ENCODE results near the gene PSMB5. TPM values are rescaled to one million over a fixed set of nuclear protein-coding genes. Genes with fewer than 3 reads are reported as not detected.
A peak's percentile ranks its signal among the peaks of the same experiment; 100 is the strongest.

Gene PSMB5
- 121 to 124 TPM (median 123 TPM) in 3 replicates for total RNA-seq

DNA sequence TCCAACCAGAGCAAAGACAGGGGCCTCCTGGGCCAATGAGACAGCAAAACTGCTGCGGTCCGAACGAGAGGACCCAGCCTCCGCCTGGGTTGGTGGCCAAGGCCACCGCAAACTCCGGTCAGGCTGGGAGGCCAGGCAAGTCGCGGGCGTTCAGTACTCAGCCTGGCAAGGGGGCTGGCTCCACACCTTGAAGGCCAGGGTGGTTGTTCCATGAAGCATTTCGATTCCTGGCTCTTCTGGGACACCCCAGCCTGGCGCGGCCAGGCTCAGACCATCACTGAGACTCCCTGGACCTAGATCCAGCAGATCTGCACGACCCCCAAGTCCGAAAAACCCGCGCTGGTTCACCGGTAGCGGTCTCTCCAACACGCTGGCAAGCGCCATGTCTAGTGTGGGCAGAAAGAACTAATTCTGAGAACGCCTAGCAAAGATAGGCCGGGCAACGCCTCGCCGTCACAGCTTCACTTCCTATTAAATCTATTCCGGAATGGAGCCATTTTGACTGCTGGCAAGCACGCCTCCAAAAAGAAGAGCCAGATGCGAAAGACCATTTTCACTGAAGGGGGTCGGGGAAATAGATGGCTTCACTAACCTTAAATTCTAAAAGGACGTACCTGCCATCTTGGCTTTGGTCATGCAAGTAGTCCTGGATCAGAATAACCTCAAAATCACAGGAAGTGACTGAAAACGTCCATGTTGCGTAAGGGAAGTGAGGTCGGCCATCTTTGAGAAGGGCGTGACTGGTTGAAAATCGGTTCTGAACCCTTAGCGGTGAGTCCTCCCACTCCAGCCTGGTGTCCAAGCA is at the start of gene PSMB5:
Gene PSMB5, minus strand, starts transcription at position 403 of the 805 bp plus-strand sequence. Its CDS starts 19 bp downstream, at position 384.
- peak; percentile 72 to 81 for DNase-seq (ENCODE audit: low spot score in 2 of 2, unreplicated experiment in 2 of 2)
- H3K4me3 Mint-ChIP-seq: peak within 1 kb of the TSS; percentile 96
- peaks cover 19% of the 10 kb centered on the region for H3K4me1 Mint-ChIP-seq
- H3K36me3 Mint-ChIP-seq: peaks cover 13% of the 10 kb centered on the region
- peak within 1 kb of the TSS; percentile 98 for H3K27ac Mint-ChIP-seq
- no peaks in the 10 kb centered on the region for H3K9me3 Mint-ChIP-seq
- TF ChIP-seq, protein P1, sequence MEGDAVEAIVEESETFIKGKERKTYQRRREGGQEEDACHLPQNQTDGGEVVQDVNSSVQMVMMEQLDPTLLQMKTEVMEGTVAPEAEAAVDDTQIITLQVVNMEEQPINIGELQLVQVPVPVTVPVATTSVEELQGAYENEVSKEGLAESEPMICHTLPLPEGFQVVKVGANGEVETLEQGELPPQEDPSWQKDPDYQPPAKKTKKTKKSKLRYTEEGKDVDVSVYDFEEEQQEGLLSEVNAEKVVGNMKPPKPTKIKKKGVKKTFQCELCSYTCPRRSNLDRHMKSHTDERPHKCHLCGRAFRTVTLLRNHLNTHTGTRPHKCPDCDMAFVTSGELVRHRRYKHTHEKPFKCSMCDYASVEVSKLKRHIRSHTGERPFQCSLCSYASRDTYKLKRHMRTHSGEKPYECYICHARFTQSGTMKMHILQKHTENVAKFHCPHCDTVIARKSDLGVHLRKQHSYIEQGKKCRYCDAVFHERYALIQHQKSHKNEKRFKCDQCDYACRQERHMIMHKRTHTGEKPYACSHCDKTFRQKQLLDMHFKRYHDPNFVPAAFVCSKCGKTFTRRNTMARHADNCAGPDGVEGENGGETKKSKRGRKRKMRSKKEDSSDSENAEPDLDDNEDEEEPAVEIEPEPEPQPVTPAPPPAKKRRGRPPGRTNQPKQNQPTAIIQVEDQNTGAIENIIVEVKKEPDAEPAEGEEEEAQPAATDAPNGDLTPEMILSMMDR (IDR thresholded peaks at IDR 0.05; ENCODE audit: unreplicated experiment): no peak
- H3K27me3 Mint-ChIP-seq (ENCODE audit: low read depth): no peaks in the 10 kb centered on the region

DNA sequence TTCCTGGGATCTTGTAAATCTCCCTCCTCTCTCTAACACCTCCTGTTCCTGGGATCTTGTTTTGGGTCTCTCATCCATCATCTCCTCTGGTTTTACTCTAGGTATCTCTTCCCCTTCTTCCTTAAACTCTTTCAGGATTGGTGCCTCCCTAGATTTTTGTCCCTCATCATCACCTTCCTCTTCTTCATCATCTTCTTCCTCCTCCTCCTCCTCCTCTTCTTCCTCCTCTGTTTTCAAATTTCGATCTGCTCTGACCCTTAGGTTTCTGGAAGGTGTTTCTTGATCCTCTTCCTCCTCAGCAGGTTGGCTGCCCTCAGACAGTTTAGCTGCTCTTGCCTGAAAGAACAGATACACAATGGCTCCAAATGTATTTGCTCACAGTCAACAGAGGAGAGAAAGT is 45.8 kb upstream of the PSMB5 start:
- Mint-ChIP-seq H3K4me3 (no peak overlapping the region), H3K9me3 (no peaks in the 10 kb centered on the region), H3K36me3 (peaks cover 30% of the 10 kb centered on the region), H3K27ac (no peak overlapping the region), H3K4me1 (no peaks in the 10 kb centered on the region), H3K27me3 (ENCODE audit: low read depth) (no peaks in the 10 kb centered on the region)
- no peak for DNase-seq (ENCODE audit: low spot score in 2 of 2, unreplicated experiment in 2 of 2)
- TF ChIP-seq, protein P1 (IDR thresholded peaks at IDR 0.05; ENCODE audit: unreplicated experiment): no peak

DNA sequence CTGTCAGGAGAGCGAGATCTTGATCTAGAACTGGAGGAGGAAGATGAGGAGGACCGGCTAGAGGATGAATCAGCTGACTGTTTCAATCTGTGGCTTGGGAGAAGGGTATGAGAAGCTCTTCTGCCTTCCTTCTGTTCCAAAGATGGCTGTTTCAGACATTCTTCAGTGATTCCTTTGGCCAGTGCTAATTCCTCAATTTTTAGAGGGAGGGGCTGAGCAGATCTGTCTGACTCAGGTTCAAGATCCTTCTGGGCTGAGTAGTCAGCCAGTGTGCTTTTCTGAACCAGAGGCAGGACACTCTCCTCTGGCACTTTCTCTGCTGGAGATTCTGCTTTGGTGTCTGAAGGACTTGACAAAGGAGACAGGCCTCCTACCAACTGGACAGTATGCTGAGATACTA is 45.0 kb upstream of the PSMB5 start:
- Mint-ChIP-seq H3K4me3 (no peak overlapping the region), H3K27ac (no peak overlapping the region)
- DNase-seq (ENCODE audit: low spot score in 2 of 2, unreplicated experiment in 2 of 2): no peak

DNA sequence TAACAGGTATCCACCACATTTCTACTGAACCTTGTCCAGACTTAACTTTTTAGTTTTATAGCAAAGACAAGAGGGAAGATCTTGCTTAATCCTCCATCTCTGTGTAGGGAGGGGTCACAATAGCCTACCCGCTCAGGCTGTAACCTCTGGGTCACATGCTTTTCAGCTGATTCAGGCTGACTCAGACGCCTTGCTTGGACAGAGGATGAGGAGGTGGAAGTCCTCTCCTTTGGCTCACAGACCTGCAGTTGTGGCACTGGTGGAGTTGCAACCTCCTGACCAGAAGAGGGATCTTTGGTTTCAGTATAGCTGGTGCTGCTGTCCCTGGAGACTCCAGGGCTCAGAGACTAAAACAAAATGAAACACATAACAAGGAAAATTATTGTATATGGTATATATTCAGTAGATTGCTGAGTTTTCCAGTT is 44.0 kb upstream of the PSMB5 start:
- Mint-ChIP-seq H3K36me3 (peaks cover 32% of the 10 kb centered on the region), H3K4me1 (no peaks in the 10 kb centered on the region), H3K4me3 (no peak overlapping the region), H3K9me3 (no peaks in the 10 kb centered on the region), H3K27me3 (ENCODE audit: low read depth) (no peaks in the 10 kb centered on the region), H3K27ac (no peak overlapping the region)
- no peak for DNase-seq (ENCODE audit: low spot score in 2 of 2, unreplicated experiment in 2 of 2)
- TF ChIP-seq, protein P1 (IDR thresholded peaks at IDR 0.05; ENCODE audit: unreplicated experiment): no peak

More for the DNA sequence above, 45.0 kb upstream of the PSMB5 start:
- Mint-ChIP-seq H3K36me3 (peaks cover 31% of the 10 kb centered on the region), H3K27me3 (ENCODE audit: low read depth) (no peaks in the 10 kb centered on the region), H3K4me1 (no peaks in the 10 kb centered on the region), H3K9me3 (no peaks in the 10 kb centered on the region)
- TF ChIP-seq, protein P1 (IDR thresholded peaks at IDR 0.05; ENCODE audit: unreplicated experiment): no peak

DNA sequence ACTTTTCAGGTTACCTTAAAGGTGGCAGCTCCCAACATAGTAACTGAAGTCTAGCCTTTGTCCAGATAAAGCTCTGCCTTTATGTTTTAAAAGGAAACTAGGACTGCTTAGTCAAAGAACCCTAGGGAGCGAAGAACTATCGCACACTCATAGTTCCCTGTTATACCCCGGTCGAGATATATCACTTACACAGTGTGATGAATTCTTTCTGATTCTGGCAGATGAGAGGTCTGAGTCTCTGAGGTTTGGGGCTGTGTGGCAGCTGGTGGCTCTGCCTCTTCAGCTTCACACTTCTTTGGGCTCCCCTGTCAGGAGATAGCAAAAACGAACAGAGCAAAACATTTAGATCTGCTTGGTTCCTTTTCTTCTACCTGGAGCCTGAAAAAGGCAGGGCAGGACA is 43.3 kb upstream of the PSMB5 start:
- Mint-ChIP-seq H3K9me3 (no peaks in the 10 kb centered on the region), H3K4me1 (no peaks in the 10 kb centered on the region), H3K4me3 (no peak overlapping the region), H3K27ac (no peak overlapping the region), H3K36me3 (peaks cover 32% of the 10 kb centered on the region), H3K27me3 (ENCODE audit: low read depth) (no peaks in the 10 kb centered on the region)
- DNase-seq (ENCODE audit: low spot score in 2 of 2, unreplicated experiment in 2 of 2): no peak
- TF ChIP-seq, protein P1 (IDR thresholded peaks at IDR 0.05; ENCODE audit: unreplicated experiment): no peak
